ENCODE results near the gene KIF26A.
"Not testable (repeated sequence)": the region's sequence is repeated elsewhere in the genome, so short reads cannot be mapped to it uniquely, and the experiment has no call there.

DNA sequence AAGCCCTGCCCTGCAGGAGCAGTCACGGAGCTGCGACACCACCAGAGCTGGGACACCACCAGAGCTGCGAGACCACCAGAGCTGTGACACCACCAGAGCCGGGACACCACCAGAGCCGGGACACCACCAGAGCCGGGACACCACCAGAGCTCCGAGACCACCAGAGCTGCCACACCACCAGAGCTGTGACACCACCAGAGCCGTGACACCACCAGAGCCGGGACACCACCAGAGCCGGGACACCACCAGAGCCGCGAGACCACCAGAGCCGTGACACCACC is 69.6 kb downstream of the KIF26A start:
- TF ChIP-seq, protein P1, sequence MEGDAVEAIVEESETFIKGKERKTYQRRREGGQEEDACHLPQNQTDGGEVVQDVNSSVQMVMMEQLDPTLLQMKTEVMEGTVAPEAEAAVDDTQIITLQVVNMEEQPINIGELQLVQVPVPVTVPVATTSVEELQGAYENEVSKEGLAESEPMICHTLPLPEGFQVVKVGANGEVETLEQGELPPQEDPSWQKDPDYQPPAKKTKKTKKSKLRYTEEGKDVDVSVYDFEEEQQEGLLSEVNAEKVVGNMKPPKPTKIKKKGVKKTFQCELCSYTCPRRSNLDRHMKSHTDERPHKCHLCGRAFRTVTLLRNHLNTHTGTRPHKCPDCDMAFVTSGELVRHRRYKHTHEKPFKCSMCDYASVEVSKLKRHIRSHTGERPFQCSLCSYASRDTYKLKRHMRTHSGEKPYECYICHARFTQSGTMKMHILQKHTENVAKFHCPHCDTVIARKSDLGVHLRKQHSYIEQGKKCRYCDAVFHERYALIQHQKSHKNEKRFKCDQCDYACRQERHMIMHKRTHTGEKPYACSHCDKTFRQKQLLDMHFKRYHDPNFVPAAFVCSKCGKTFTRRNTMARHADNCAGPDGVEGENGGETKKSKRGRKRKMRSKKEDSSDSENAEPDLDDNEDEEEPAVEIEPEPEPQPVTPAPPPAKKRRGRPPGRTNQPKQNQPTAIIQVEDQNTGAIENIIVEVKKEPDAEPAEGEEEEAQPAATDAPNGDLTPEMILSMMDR (IDR thresholded peaks at IDR 0.05; ENCODE audit: low read length), result not testable (repeated sequence)
- not testable (repeated sequence) for TF ChIP-seq EZH2phosphoT487 (IDR thresholded peaks at IDR 0.05; ENCODE audit: low read length); EZH2 (optimal IDR thresholded peaks at IDR 0.05; ENCODE audit: low read depth, low read length)
